OCI-LY7 (cell line): ENCODE data around the gene IZUMO1.

Experiments
- EZH2phosphoT487 ChIP-seq: fragments of 200-600 bp; sonication (generic); IDR thresholded peaks from 2 replicates; pipeline ENCODE4 v1.6.1; 2018; ENCODE audit warnings: low read depth, borderline replicate concordance, mild to moderate bottlenecking, mixed run types, antibody characterized with exemption, low read length, moderate library complexity, mixed read lengths
- TF ChIP-seq, protein P1 (sequence below): fragments of 200-600 bp; sonication (generic); conservative IDR thresholded peaks from 2 replicates; pipeline ENCODE4 v1.5.1; 2014; ENCODE audit warnings: mild to moderate bottlenecking, antibody characterized with exemption, low read length, moderate library complexity, mixed read lengths

DNA sequence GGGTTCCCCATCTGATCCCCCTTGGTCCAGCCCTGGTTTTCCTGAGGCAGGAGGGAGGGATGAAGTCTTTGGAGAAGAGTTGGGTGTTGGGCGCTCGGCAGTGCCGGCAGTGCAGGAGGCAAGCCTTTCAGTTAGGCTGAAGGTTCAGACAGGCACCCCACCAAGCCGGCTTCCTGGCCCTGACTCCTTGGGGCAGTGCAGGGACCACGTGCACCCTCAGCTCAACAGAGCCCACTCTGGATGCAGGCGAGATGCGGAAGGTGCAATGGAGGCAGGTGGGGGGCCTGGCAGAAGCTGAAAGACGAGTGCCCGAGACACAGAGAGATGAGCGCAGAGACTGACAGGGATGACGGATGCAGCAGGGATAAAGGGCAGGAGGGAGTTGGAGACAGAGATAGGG lies 38.2 kb downstream of the IZUMO1 start:
- TF ChIP-seq, protein P1, sequence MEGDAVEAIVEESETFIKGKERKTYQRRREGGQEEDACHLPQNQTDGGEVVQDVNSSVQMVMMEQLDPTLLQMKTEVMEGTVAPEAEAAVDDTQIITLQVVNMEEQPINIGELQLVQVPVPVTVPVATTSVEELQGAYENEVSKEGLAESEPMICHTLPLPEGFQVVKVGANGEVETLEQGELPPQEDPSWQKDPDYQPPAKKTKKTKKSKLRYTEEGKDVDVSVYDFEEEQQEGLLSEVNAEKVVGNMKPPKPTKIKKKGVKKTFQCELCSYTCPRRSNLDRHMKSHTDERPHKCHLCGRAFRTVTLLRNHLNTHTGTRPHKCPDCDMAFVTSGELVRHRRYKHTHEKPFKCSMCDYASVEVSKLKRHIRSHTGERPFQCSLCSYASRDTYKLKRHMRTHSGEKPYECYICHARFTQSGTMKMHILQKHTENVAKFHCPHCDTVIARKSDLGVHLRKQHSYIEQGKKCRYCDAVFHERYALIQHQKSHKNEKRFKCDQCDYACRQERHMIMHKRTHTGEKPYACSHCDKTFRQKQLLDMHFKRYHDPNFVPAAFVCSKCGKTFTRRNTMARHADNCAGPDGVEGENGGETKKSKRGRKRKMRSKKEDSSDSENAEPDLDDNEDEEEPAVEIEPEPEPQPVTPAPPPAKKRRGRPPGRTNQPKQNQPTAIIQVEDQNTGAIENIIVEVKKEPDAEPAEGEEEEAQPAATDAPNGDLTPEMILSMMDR, result no peak
- TF ChIP-seq EZH2phosphoT487, result no peak
